ENCODE data around the gene ZFP90. TPM values are rescaled to one million over a fixed set of nuclear protein-coding genes. Genes with fewer than 3 reads are reported as not detected.
A peak's percentile ranks its signal among the peaks of the same experiment; 100 is the strongest.

Gene ZFP90
- total and polyA plus RNA-seq, 2 donors (not counting 1 experiment from before 2014, with no cell fraction given), result 18.7 to 42.8 TPM

DNA sequence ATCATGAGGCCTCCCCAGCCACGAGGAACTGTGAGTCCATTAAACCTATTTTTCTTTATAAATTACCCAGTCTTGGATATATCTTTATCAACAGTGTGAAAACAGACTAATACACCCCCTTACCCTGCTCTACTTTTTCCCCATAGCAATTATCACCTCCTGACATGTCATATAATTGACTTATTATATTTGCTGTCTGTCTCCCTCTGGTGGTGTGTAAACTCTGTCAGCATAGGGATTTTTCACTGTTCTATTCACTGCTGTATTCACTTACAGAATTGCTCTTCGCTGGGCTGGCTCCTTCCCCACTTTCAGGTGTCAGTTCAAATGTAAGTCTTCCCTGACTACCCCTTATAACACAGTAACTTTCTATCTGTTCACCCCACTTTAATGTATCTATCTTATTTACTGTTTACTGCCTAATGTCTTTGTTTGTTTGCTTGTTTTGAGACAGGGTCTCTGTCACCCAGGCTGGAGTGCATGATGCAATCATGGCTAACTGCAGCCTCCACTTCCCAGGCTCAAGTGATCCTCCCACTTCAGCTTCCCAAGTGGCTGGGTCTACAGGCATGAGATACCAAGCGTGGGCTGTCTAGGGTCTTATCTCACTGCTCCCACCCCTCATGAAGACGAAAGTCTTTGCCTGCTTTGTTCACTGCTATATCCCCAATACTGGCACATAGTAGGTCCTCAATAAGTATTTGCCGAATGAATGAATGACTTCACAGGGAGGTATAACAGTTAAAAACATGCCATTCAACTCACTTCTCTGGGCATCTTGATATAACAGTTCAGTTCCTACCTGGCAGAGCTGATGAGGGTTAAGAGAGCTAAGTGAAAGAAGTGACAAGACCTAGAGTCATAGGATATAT, 53.6 kb downstream of the ZFP90 start:
- Histone ChIP-seq H3K27ac (ENCODE audit: insufficient read depth, low read length) (no peak overlapping the region), H3K4me3 (replicated peaks in 1 of 4; ENCODE audit: control extremely low read depth in 1 of 4, insufficient read depth in 1 of 4, low read depth in 3 of 4, low read length in 4 of 4) (no peak overlapping the region), H3K9me3 (ENCODE audit: control insufficient read depth, insufficient read depth, low read depth, low read length) (no peaks in the 10 kb centered on the region), H3K36me3 (ENCODE audit: control insufficient read depth, insufficient read depth, low read length) (no peaks in the 10 kb centered on the region), H2AFZ (ENCODE audit: low read length) (no peak overlapping the region), H3K79me2 (ENCODE audit: control insufficient read depth, insufficient read depth, low read length) (no peaks in the 10 kb centered on the region), H3K4me2 (ENCODE audit: extremely low read depth, insufficient read depth, low read length) (no peak overlapping the region), H3K9ac (ENCODE audit: insufficient read depth, low read length) (no peak overlapping the region), H4K20me1 (ENCODE audit: control insufficient read depth, extremely low read depth, insufficient read depth, low read length) (no peaks in the 10 kb centered on the region), H3K4me1 (ENCODE audit: control insufficient read depth, extremely low read depth, insufficient read depth, low read length) (no peaks in the 10 kb centered on the region), H3K27me3 (ENCODE audit: control insufficient read depth, insufficient read depth, low read length) (no peaks in the 10 kb centered on the region)
- TF ChIP-seq, protein P1, sequence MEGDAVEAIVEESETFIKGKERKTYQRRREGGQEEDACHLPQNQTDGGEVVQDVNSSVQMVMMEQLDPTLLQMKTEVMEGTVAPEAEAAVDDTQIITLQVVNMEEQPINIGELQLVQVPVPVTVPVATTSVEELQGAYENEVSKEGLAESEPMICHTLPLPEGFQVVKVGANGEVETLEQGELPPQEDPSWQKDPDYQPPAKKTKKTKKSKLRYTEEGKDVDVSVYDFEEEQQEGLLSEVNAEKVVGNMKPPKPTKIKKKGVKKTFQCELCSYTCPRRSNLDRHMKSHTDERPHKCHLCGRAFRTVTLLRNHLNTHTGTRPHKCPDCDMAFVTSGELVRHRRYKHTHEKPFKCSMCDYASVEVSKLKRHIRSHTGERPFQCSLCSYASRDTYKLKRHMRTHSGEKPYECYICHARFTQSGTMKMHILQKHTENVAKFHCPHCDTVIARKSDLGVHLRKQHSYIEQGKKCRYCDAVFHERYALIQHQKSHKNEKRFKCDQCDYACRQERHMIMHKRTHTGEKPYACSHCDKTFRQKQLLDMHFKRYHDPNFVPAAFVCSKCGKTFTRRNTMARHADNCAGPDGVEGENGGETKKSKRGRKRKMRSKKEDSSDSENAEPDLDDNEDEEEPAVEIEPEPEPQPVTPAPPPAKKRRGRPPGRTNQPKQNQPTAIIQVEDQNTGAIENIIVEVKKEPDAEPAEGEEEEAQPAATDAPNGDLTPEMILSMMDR (conservative IDR thresholded peaks at IDR 0.05 in 1 of 2, IDR thresholded peaks at IDR 0.05 in 1 of 2; ENCODE audit: low read depth in 1 of 2, low read length in 2 of 2), result peak in 1 of 2 donors; percentile 32
- TF ChIP-seq EZH2 (IDR thresholded peaks at IDR 0.05; ENCODE audit: low read length, missing control alignments), result no peak
- no peak for DNase-seq (ENCODE audit: low read depth in 2 of 2)

DNA sequence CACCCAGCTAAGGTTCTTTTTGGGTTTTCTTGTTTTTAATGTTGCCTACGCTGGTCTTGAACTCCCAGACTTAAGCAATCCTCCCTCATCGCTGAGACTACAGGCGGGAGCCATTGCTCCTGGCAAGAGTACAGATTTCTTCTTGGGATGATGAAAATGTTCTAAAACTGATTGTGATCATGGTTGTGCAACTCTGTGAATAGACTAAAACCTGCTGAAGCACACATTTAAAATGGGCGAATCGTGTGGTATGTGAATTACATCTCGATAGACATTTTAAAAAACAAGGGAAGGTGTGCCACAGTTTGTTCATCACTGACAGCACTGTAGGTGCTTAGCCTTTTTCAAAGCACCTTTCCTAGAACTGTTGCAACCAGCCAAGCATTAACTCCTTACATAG, 57.2 kb downstream of the ZFP90 start:
- Histone ChIP-seq H3K27ac (ENCODE audit: insufficient read depth, low read length) (no peak overlapping the region), H3K4me3 (replicated peaks in 1 of 4; ENCODE audit: control extremely low read depth in 1 of 4, insufficient read depth in 1 of 4, low read depth in 3 of 4, low read length in 4 of 4) (no peak overlapping the region), H2AFZ (ENCODE audit: low read length) (no peak overlapping the region), H3K36me3 (ENCODE audit: control insufficient read depth, insufficient read depth, low read length) (no peaks in the 10 kb centered on the region), H4K20me1 (ENCODE audit: control insufficient read depth, extremely low read depth, insufficient read depth, low read length) (no peaks in the 10 kb centered on the region), H3K4me2 (ENCODE audit: extremely low read depth, insufficient read depth, low read length) (no peak overlapping the region), H3K79me2 (ENCODE audit: control insufficient read depth, insufficient read depth, low read length) (no peaks in the 10 kb centered on the region), H3K27me3 (ENCODE audit: control insufficient read depth, insufficient read depth, low read length) (no peaks in the 10 kb centered on the region), H3K9ac (ENCODE audit: insufficient read depth, low read length) (no peak overlapping the region), H3K9me3 (ENCODE audit: control insufficient read depth, insufficient read depth, low read depth, low read length) (no peaks in the 10 kb centered on the region), H3K4me1 (ENCODE audit: control insufficient read depth, extremely low read depth, insufficient read depth, low read length) (no peaks in the 10 kb centered on the region)
- TF ChIP-seq, protein P1 (conservative IDR thresholded peaks at IDR 0.05 in 1 of 2, IDR thresholded peaks at IDR 0.05 in 1 of 2; ENCODE audit: low read depth in 1 of 2, low read length in 2 of 2), result no peak
- TF ChIP-seq EZH2 (IDR thresholded peaks at IDR 0.05; ENCODE audit: low read length, missing control alignments), result no peak
- no peak for DNase-seq (ENCODE audit: low read depth in 2 of 2)

DNA sequence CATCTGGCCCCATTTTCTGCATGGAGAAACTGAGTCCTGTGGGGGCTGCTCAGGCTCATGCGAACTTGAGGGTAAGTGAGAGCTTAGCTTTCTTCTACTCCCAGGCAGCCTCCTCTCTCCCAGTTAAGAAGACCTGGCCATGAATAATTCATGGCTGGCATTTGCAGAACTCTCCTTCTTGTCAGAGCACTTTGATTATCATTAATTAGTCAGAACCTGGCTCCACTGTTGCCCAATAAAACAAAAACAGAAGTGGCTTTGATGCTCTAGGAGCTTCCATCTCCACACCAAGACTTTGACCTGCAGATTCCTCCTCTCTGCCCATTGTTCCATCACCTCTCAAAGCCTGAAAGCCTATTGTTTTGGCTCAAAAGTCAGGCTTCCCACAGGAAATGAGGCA, 60.5 kb downstream of the ZFP90 start:
- Histone ChIP-seq H3K9ac (ENCODE audit: insufficient read depth, low read length) (no peak overlapping the region), H3K4me1 (ENCODE audit: control insufficient read depth, extremely low read depth, insufficient read depth, low read length) (no peaks in the 10 kb centered on the region), H3K27me3 (ENCODE audit: control insufficient read depth, insufficient read depth, low read length) (no peaks in the 10 kb centered on the region), H3K36me3 (ENCODE audit: control insufficient read depth, insufficient read depth, low read length) (no peaks in the 10 kb centered on the region), H3K9me3 (ENCODE audit: control insufficient read depth, insufficient read depth, low read depth, low read length) (no peaks in the 10 kb centered on the region), H2AFZ (ENCODE audit: low read length) (no peak overlapping the region), H3K79me2 (ENCODE audit: control insufficient read depth, insufficient read depth, low read length) (no peaks in the 10 kb centered on the region), H3K27ac (ENCODE audit: insufficient read depth, low read length) (no peak overlapping the region), H4K20me1 (ENCODE audit: control insufficient read depth, extremely low read depth, insufficient read depth, low read length) (no peaks in the 10 kb centered on the region), H3K4me2 (ENCODE audit: extremely low read depth, insufficient read depth, low read length) (no peak overlapping the region), H3K4me3 (replicated peaks in 1 of 4; ENCODE audit: control extremely low read depth in 1 of 4, insufficient read depth in 1 of 4, low read depth in 3 of 4, low read length in 4 of 4) (no peak overlapping the region)
- no peak for TF ChIP-seq EZH2 (IDR thresholded peaks at IDR 0.05; ENCODE audit: low read length, missing control alignments)
- TF ChIP-seq, protein P1 (conservative IDR thresholded peaks at IDR 0.05 in 1 of 2, IDR thresholded peaks at IDR 0.05 in 1 of 2; ENCODE audit: low read depth in 1 of 2, low read length in 2 of 2), result no peak
- DNase-seq (ENCODE audit: low read depth in 2 of 2), result no peak
